ENCODE data around the gene PAM.
"Not testable (repeated sequence)": the region's sequence is repeated elsewhere in the genome, so short reads cannot be mapped to it uniquely, and the experiment has no call there.

The PAM gene

GRCh38 chr5:103036601-103037000 lies 281.5 kb downstream of the PAM start:
- Histone ChIP-seq H3K4me3 (ENCODE audit: severe bottlenecking) (no peak overlapping the region), H3K36me3 (ENCODE audit: low read depth) (no peaks in the 10 kb centered on the region), H3K27me3 (ENCODE audit: insufficient read depth, poor library complexity, severe bottlenecking) (no peaks in the 10 kb centered on the region), H3K27ac (ENCODE audit: poor library complexity, severe bottlenecking) (no peak overlapping the region), H3K9me3 (ENCODE audit: severe bottlenecking) (no peaks in the 10 kb centered on the region), H3K4me1 (ENCODE audit: insufficient read depth, poor library complexity, severe bottlenecking) (no peaks in the 10 kb centered on the region)
- TF ChIP-seq, protein P1, sequence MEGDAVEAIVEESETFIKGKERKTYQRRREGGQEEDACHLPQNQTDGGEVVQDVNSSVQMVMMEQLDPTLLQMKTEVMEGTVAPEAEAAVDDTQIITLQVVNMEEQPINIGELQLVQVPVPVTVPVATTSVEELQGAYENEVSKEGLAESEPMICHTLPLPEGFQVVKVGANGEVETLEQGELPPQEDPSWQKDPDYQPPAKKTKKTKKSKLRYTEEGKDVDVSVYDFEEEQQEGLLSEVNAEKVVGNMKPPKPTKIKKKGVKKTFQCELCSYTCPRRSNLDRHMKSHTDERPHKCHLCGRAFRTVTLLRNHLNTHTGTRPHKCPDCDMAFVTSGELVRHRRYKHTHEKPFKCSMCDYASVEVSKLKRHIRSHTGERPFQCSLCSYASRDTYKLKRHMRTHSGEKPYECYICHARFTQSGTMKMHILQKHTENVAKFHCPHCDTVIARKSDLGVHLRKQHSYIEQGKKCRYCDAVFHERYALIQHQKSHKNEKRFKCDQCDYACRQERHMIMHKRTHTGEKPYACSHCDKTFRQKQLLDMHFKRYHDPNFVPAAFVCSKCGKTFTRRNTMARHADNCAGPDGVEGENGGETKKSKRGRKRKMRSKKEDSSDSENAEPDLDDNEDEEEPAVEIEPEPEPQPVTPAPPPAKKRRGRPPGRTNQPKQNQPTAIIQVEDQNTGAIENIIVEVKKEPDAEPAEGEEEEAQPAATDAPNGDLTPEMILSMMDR (IDR thresholded peaks at IDR 0.05; ENCODE audit: poor library complexity, severe bottlenecking), result no peak
- ATAC-seq (ENCODE audit: low read depth) (no peak), DNase-seq (ENCODE audit: low spot score) (no peak)

- H3K4me1 ChIP-seq (ENCODE audit: insufficient read depth, poor library complexity, severe bottlenecking), result no peaks in the 10 kb centered on the region
- H3K36me3 ChIP-seq (ENCODE audit: low read depth), result no peaks in the 10 kb centered on the region
- no peak overlapping the region for H3K27ac ChIP-seq (ENCODE audit: poor library complexity, severe bottlenecking)
- TF ChIP-seq, protein P1 (IDR thresholded peaks at IDR 0.05; ENCODE audit: poor library complexity, severe bottlenecking), result peak; percentile 16
- H3K4me3 ChIP-seq (ENCODE audit: severe bottlenecking), result no peak overlapping the region
- H3K27me3 ChIP-seq (ENCODE audit: insufficient read depth, poor library complexity, severe bottlenecking), result no peaks in the 10 kb centered on the region
- ATAC-seq (ENCODE audit: low read depth) (no peak), DNase-seq (ENCODE audit: low spot score) (no peak)
- no peaks in the 10 kb centered on the region for H3K9me3 ChIP-seq (ENCODE audit: severe bottlenecking)
Observed at GRCh38 chr5:103037673-103038455, 282.8 kb downstream of the PAM start.

DNA sequence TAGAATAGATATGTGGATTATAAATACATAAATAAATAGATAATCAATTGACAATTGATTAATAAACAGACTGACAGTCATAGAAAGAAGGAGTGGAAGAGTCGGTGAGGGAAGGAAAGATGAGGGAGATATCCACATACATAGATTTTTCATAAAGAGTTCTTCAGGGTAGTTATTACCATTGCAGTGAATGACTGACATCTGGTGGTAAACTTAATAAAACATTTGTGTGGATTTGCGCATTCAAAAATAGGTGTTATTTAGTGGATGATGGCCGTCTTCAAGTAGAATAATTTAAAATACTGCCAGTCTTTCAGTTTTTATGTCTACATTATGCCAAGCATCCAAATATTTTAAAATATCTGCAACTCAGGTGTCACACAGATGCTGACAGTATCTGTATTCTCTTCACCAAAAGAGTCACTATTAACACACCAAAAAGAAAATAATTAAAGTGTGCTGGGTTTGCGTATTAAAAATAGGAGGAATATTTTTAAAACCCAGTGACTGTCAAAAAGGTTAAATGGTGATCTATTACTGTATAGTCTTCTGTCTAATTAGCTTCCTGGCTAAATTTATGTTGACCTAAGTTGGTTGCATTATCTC lies 286.1 kb downstream of the PAM start:
- H3K4me1 ChIP-seq (ENCODE audit: insufficient read depth, poor library complexity, severe bottlenecking), result no peaks in the 10 kb centered on the region
- no peak overlapping the region for H3K4me3 ChIP-seq (ENCODE audit: severe bottlenecking)
- H3K9me3 ChIP-seq (ENCODE audit: severe bottlenecking), result no peaks in the 10 kb centered on the region
- H3K27ac ChIP-seq (ENCODE audit: poor library complexity, severe bottlenecking), result no peak overlapping the region
- H3K36me3 ChIP-seq (ENCODE audit: low read depth), result no peaks in the 10 kb centered on the region
- DNase-seq (ENCODE audit: low spot score), result no peak
- TF ChIP-seq, protein P1 (IDR thresholded peaks at IDR 0.05; ENCODE audit: poor library complexity, severe bottlenecking), result peak; percentile 92
- H3K27me3 ChIP-seq (ENCODE audit: insufficient read depth, poor library complexity, severe bottlenecking), result no peaks in the 10 kb centered on the region
- ATAC-seq (ENCODE audit: low read depth), result peak; percentile 73

DNA sequence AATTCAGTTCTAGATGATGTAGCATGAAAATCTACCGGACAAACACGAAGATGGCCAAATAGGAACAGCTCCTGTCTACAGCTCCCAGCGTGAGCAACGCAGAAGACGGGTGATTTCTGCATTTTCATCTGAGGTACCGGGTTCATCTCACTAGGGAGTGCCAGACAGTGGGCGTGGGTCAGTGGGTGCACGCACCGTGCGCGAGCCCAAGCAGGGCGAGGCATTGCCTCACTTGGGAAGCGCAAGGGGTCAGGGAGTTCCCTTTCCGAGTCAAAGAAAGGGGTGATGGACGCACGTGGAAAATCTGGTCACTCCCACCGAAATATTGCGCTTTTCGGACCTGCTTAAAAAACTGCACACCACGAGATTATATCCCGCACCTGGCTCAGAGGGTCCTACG lies 291.6 kb downstream of the PAM start:
- H3K36me3 ChIP-seq (ENCODE audit: low read depth); ATAC-seq (ENCODE audit: low read depth); H3K27me3 ChIP-seq (ENCODE audit: insufficient read depth, poor library complexity, severe bottlenecking); H3K9me3 ChIP-seq (ENCODE audit: severe bottlenecking); H3K27ac ChIP-seq (ENCODE audit: poor library complexity, severe bottlenecking); H3K4me1 ChIP-seq (ENCODE audit: insufficient read depth, poor library complexity, severe bottlenecking); H3K4me3 ChIP-seq (ENCODE audit: severe bottlenecking); DNase-seq (ENCODE audit: low spot score): not testable (repeated sequence)

GRCh38 chr5:103057208-103058130 lies 302.4 kb downstream of the PAM start:
- Histone ChIP-seq H3K9me3 (ENCODE audit: severe bottlenecking) (no peaks in the 10 kb centered on the region), H3K4me1 (ENCODE audit: insufficient read depth, poor library complexity, severe bottlenecking) (no peaks in the 10 kb centered on the region), H3K4me3 (ENCODE audit: severe bottlenecking) (no peak overlapping the region), H3K27ac (ENCODE audit: poor library complexity, severe bottlenecking) (no peak overlapping the region), H3K27me3 (ENCODE audit: insufficient read depth, poor library complexity, severe bottlenecking) (no peaks in the 10 kb centered on the region), H3K36me3 (ENCODE audit: low read depth) (no peaks in the 10 kb centered on the region)
- TF ChIP-seq, protein P1 (IDR thresholded peaks at IDR 0.05; ENCODE audit: poor library complexity, severe bottlenecking), result no peak
- ATAC-seq (ENCODE audit: low read depth), result peak; percentile 75
- no peak for DNase-seq (ENCODE audit: low spot score)
